Stimulated activated CD4-positive, alpha-beta T cell treated with anti-CD3 and anti-CD28 coated beads, Interleukin-4, amount 100 ng/mL, for 24 hours (primary cell): ENCODE data around the gene VOPP1.

Experiments
- DNase-seq: peaks from one replicate; pipeline ENCODE4 v3.0.0-alpha.2; 2020

The VOPP1 gene

GRCh38 chr7:55427342-55427741 is 145.0 kb downstream of the VOPP1 start:
- DNase-seq: no peak

- no peak for DNase-seq
Observed at GRCh38 chr7:55426676-55427075, 145.6 kb downstream of the VOPP1 start.

GRCh38 chr7:55425141-55425752 is 147.1 kb downstream of the VOPP1 start:
- no peak for DNase-seq

GRCh38 chr7:55423891-55424290 is 148.4 kb downstream of the VOPP1 start:
- DNase-seq: no peak

- no peak for DNase-seq
Observed at GRCh38 chr7:55423277-55423711, 149.0 kb downstream of the VOPP1 start.
